CD4-positive, alpha-beta T cell treated with Interleukin-17A for 4 hours (primary cell): ENCODE results near the gene KLHL29.

ENCODE experiments used
- DNase-seq: peaks from one replicate; pipeline ENCODE4 v3.0.0-alpha.2; 2020; ENCODE audit warnings: mixed read lengths

The KLHL29 gene

GRCh38 chr2:23559561-23560239 lies 174.7 kb downstream of the KLHL29 start:
- DNase-seq, result no peak

GRCh38 chr2:23561088-23561487 lies 176.1 kb downstream of the KLHL29 start:
- DNase-seq, result no peak

- DNase-seq, result no peak
Measured at GRCh38 chr2:23561544-23561943, 176.6 kb downstream of the KLHL29 start.

- DNase-seq, result no peak
Measured at GRCh38 chr2:23562143-23562542, 177.2 kb downstream of the KLHL29 start.

GRCh38 chr2:23563151-23563550 lies 178.2 kb downstream of the KLHL29 start:
- no peak for DNase-seq

GRCh38 chr2:23563673-23564614 lies 179.0 kb downstream of the KLHL29 start:
- DNase-seq, result no peak

GRCh38 chr2:23564615-23564960 lies 179.6 kb downstream of the KLHL29 start:
- no peak for DNase-seq

GRCh38 chr2:23565374-23565773 lies 180.4 kb downstream of the KLHL29 start:
- no peak for DNase-seq

GRCh38 chr2:23565814-23566213 lies 180.8 kb downstream of the KLHL29 start:
- no peak for DNase-seq

GRCh38 chr2:23566241-23567142 lies 181.5 kb downstream of the KLHL29 start:
- DNase-seq, result peak; percentile 46

- DNase-seq, result no peak
Measured at GRCh38 chr2:23567161-23567756, 182.3 kb downstream of the KLHL29 start.

- no peak for DNase-seq
Measured at GRCh38 chr2:23568211-23568610, 183.2 kb downstream of the KLHL29 start.

- no peak for DNase-seq
Measured at GRCh38 chr2:23568626-23569190, 183.7 kb downstream of the KLHL29 start.

GRCh38 chr2:23569761-23570365 lies 184.9 kb downstream of the KLHL29 start:
- DNase-seq, result no peak

GRCh38 chr2:23571085-23571484 lies 186.1 kb downstream of the KLHL29 start:
- DNase-seq, result no peak

- no peak for DNase-seq
Measured at GRCh38 chr2:23571527-23572282, 186.7 kb downstream of the KLHL29 start.

GRCh38 chr2:23574919-23575654 lies 190.1 kb downstream of the KLHL29 start:
- no peak for DNase-seq

GRCh38 chr2:23578964-23579671 lies 194.1 kb downstream of the KLHL29 start:
- no peak for DNase-seq

GRCh38 chr2:23579674-23580073 lies 194.7 kb downstream of the KLHL29 start:
- DNase-seq, result no peak

- DNase-seq, result no peak
Measured at GRCh38 chr2:23583467-23583866, 198.5 kb downstream of the KLHL29 start.
